Activated B cell treated with CpG ODN at 0.5 μM for 24 hours (primary cell): ENCODE results near the gene KANTR. TPM values are rescaled to one million over a fixed set of nuclear protein-coding genes. Genes with fewer than 3 reads are reported as not detected.

Source experiments
- ATAC-seq: fragments of 200-7000 bp; cut with Tn5 transposase; one replicate; pipeline ENCODE4 v1.10.0; 2021; ENCODE audit warnings: low read depth, mild to moderate bottlenecking, moderate library complexity
- CTCF ChIA-PET: fragments of 350-600 bp; sonication (Branson Sonifier 250); formaldehyde crosslinking; loops from one replicate; lab custom pipeline; 2021; ENCODE audit warnings: antibody characterized with exemption; lab: Charles Lee
- POLR2A ChIA-PET: fragments of 350-600 bp; sonication (Branson Sonifier 250); formaldehyde crosslinking; loops from one replicate; lab custom pipeline; 2021; ENCODE audit warnings: antibody characterized with exemption; lab: Charles Lee
- DNase-seq: peaks from one replicate; pipeline ENCODE4 v3.0.0; 2022
- H3K27ac Mint-ChIP-seq: one replicate; pipeline ENCODE4 v1.8.0; 2020; ENCODE audit warnings: mixed read lengths
- H3K27me3 Mint-ChIP-seq: one replicate; pipeline ENCODE4 v1.8.0; 2021; ENCODE audit warnings: mixed read lengths
- H3K36me3 Mint-ChIP-seq: one replicate; pipeline ENCODE4 v1.8.0; 2021; ENCODE audit warnings: low read depth, mixed read lengths
- H3K4me1 Mint-ChIP-seq: one replicate; pipeline ENCODE4 v1.8.0; 2021; ENCODE audit warnings: mixed read lengths
- H3K4me3 Mint-ChIP-seq: one replicate; pipeline ENCODE4 v1.8.0; 2020; ENCODE audit warnings: mild to moderate bottlenecking, mixed read lengths
- H3K9me3 Mint-ChIP-seq: one replicate; pipeline ENCODE4 v1.8.0; 2020; ENCODE audit warnings: mixed read lengths
- CTCF ChIP-seq: fragments of 200-600 bp; IDR thresholded peaks from one replicate; pipeline ENCODE4 v1.8.0; 2022; ENCODE audit warnings: antibody characterized with exemption, mild to moderate bottlenecking
- intact Hi-C: fragments of 100-400 bp; cut with micrococcal nuclease; formaldehyde crosslinking; loops from one replicate; pipeline ENCODE4 v1.15.1; 2024
- total RNA-seq: library from RNA; stranded (reverse); gene quantifications from 2 replicates; pipeline ENCODE4 v1.2.3, GENCODE V29; 2022

Gene KANTR
- total RNA-seq, 1 donor from 2014 or later: 12.0 TPM

DNA sequence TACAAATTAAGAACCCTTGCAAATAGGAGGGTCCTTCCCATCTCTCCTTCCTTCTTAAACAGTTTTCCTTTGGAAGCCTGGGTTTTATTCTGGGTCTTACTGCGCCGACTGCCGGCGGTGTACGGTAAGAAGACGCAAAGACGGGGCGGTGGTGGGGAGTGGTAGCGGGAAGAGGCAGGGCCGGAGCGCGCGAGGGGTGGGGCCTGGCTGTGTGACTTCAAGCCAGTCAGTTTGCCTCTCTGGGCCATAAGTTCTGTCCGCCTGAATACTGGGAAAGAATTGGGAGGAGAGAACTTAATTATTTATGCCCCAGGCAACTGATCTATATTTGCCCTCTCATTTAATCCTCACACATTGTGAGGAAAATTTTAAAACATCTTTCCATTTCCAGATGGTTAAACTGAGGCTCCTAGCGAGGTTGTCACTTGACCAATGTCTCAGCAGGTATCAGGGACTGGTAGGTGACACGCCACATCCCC is 726 bp upstream of the KANTR start:
- peak; percentile 48 for DNase-seq
- Mint-ChIP-seq H3K27me3 (no peaks in the 10 kb centered on the region), H3K27ac (peak overlapping the region; percentile 85), H3K9me3 (no peaks in the 10 kb centered on the region), H3K4me3 (peak overlapping the region; percentile 88), H3K4me1 (peaks cover 27% of the 10 kb centered on the region), H3K36me3 (peaks cover 3% of the 10 kb centered on the region)
- ChIA-PET CTCF (interaction anchor here (0.8 kb wide), 1 partner anchor 21 kb away, joined by 3 read pairs; no protein-coding TSS in a partner anchor), POLR2A (no interaction called here)
- no peak for TF ChIP-seq CTCF
- peak; percentile 60 for ATAC-seq
- intact Hi-C loops: loop anchor here (1.0 to 5.0 kb wide), 5 partner anchors 11 to 1089 kb away; partner anchors contain the start of genes FAM120C and TSPYL2

GRCh38 chrX:53094582-53094905 is 602 bp downstream of the KANTR start:
- Mint-ChIP-seq H3K4me1 (peaks cover 16% of the 10 kb centered on the region), H3K4me3 (peak overlapping the region; percentile 88), H3K27ac (peak overlapping the region; percentile 85), H3K27me3 (no peaks in the 10 kb centered on the region), H3K9me3 (no peaks in the 10 kb centered on the region), H3K36me3 (peaks cover 6% of the 10 kb centered on the region)
- ChIA-PET POLR2A (interaction anchor here (0.6 to 1.3 kb wide), 4 partner anchors 12 to 950 kb away, joined by 3 to 10 read pairs (median 4); partner anchors contain the start of genes PHF8 and TSPYL2), CTCF (no interaction called here)
- DNase-seq: no peak
- no peak for TF ChIP-seq CTCF
- no peak for ATAC-seq
- intact Hi-C loops: loop anchor here (5.0 kb wide), 2 partner anchors 517 to 1088 kb away; partner anchors contain the start of gene FAM120C

- no peak for TF ChIP-seq CTCF
- intact Hi-C loops: no loop called here
- Mint-ChIP-seq H3K9me3 (no peaks in the 10 kb centered on the region), H3K27me3 (no peaks in the 10 kb centered on the region), H3K4me1 (peaks cover 16% of the 10 kb centered on the region), H3K4me3 (peak overlapping the region; percentile 15), H3K36me3 (peaks cover 9% of the 10 kb centered on the region), H3K27ac (no peak overlapping the region)
- ChIA-PET CTCF (no interaction called here), POLR2A (no interaction called here)
- ATAC-seq: no peak
- no peak for DNase-seq
Measured at GRCh38 chrX:53095796-53096195, 1.9 kb downstream of the KANTR start.

GRCh38 chrX:53114864-53115549 is 21.1 kb downstream of the KANTR start:
- no peak for DNase-seq
- no peak for TF ChIP-seq CTCF
- ATAC-seq: no peak
- Mint-ChIP-seq H3K4me1 (peaks cover 4% of the 10 kb centered on the region), H3K9me3 (no peaks in the 10 kb centered on the region), H3K27me3 (no peaks in the 10 kb centered on the region), H3K4me3 (no peak overlapping the region), H3K36me3 (peaks cover 12% of the 10 kb centered on the region), H3K27ac (no peak overlapping the region)
- intact Hi-C loops: no loop called here
- POLR2A ChIA-PET: no interaction called here
- CTCF ChIA-PET: no interaction called here

DNA sequence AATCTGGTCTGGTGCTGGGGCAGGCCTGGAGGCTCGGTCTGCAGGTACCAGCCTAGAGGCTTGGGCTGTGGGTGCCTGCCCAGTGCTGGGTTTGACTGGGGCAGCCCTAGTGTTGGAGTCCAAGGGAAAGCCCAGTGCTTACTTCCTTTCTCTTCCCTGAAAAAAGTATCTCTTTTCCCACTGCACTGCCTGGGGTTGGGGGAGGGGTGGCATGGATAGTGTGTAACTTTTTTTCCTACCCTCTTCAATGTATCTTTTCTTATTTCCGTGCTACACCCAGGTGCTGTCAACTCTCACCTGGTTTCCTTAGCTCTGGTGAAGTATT is 21.6 kb downstream of the KANTR start:
- peaks cover 4% of the 10 kb centered on the region for H3K4me1 Mint-ChIP-seq
- ChIA-PET POLR2A (no interaction called here), CTCF (no interaction called here)
- no peak for ATAC-seq
- H3K27me3 Mint-ChIP-seq: no peaks in the 10 kb centered on the region
- H3K4me3 Mint-ChIP-seq: no peak overlapping the region
- H3K36me3 Mint-ChIP-seq: peaks cover 10% of the 10 kb centered on the region
- DNase-seq: no peak
- no peaks in the 10 kb centered on the region for H3K9me3 Mint-ChIP-seq
- intact Hi-C loops: no loop called here
- no peak for TF ChIP-seq CTCF
- no peak overlapping the region for H3K27ac Mint-ChIP-seq
